Activated CD4-positive, alpha-beta T cell treated with anti-CD3 and anti-CD28 coated beads, Interleukin-2, amount 50 U/mL, for 1 hour (primary cell): ENCODE data around the gene C2orf68.
"Not testable (repeated sequence)": the region's sequence is repeated elsewhere in the genome, so short reads cannot be mapped to it uniquely, and the experiment has no call there.

Experiments
- DNase-seq: peaks from one replicate; pipeline ENCODE4 v3.0.0-alpha.2; 2020

C2orf68 gene

DNA sequence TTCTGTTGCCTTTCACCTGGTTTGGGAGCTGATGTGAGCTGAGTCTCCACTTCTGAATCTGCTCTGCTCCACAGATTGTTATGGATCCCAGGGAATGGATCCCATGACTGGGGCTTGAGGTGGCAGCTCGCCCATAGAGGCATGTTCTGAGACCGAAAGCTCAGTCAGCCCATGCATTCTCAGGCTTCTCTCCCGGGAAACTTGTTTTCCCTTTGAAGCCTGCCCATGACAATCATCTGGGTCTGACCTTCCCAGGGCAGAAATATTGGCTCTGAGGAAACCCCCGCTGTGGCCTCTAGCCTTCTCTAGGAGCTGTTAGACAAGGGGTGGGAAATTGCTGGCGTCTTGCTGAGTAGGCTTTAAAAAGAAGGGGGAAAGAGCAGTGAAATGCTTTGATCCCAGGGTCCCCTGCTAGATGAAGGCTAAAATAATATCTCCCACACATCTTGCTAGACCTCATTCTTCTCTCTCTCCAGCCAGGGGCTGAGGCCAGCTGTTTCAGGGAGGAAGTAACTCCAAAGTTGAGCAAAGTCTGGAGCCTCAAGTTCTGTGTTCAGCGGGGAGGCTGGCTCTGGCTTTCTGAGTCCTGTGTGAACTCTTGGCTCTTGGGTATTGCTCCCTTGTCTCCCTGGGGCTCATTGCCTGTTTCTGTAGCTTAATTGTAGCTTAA is 32.5 kb downstream of the C2orf68 start:
- no peak for DNase-seq

DNA sequence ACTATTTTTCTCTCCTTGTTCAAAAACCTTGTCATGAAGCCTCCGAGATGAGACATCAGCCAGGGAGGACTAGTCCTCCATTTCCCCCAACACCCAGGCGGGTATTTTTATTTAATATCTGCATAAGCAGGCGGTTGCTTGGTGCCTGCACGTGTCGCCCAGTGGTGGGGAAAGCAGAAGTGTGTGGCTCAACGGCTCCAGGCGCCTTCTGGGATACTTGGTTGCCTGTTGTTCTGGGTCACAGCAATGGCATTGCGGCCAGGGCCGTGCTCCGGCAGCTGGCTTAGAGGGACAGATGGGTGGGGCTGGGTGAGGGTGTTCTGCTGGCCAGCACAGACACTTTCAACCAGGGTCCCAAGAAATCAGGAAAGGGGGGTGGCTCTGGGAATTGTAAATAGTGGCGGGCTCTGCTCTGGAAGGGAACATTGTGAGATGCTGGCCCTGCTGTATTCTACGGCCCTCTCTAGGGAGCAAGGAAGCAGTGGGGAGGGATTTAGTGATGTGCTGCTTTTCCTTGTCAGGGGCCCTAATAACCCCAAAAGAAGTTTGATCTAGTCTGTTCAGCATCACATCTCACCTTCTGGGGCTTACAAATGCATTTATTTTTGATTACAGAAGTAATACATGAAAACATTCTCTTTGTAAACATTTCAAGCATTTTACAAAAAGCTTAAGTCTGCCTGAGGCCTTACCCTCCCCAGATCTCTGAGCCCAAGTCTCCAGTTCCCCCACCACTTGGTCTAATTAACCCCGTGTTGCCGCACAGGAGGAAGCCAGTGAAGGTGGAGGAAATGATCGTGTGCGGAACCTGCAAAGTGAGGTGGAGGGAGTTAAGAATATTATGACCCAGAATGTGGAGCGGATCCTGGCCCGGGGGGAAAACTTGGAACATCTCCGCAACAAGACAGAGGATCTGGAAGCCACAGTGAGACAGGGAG is 33.4 kb downstream of the C2orf68 start:
- DNase-seq = no peak

- DNase-seq = peak; percentile 58
These were observed 34.3 kb downstream of the C2orf68 start, which contains the start of gene VAMP8 for GRCh38 chr2:85577386-85578242. VAMP8 (plus strand) TSS chr2:85577586; CDS start chr2:85577647, 61 bp downstream.

DNA sequence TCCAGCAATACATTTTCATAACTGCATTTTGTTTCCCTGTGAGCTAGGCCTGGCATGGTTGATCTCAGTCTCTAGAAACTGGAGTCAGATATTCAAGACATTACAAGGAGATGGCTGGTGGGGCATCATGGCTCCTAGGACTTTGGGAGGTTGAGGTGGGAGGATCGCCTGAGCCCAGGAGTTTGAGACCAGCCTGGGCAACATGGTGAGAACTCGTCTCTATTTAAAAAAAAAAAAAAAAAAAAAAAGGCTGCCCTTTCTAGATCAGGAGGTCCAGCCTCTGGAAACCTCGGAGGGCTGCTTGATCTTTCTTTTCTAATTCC is 34.8 kb downstream of the C2orf68 start:
- no peak for DNase-seq

- DNase-seq = no peak
These were observed 36.1 kb downstream of the C2orf68 start for GRCh38 chr2:85575739-85576138.

- no peak for DNase-seq
These were observed 45.6 kb downstream of the C2orf68 start for GRCh38 chr2:85566265-85566664.

DNA sequence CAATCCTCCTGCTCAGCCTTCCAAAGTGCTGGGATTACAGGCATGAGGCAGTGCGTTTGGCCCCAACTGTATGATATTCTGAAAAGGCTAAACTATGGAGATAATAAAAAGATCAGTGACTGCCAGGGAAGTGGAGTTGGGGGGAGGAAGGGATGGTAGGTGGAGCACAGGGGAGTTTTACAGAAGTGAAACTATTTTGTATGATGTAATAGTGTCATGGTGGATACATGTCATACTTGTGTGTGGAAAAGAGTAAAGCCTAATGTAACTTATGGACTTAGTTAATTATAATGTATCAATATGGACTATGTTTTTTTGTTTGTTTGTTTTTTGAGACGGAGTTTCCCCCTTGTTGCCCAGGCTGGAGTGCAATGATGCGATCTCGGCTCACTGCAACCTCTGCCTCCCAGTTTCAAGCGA is 47.7 kb downstream of the C2orf68 start:
- no peak for DNase-seq

- DNase-seq = peak; percentile 94
These were observed 50.3 kb downstream of the C2orf68 start, which contains the start of gene GGCX for GRCh38 chr2:85561280-85562212. GGCX (minus strand) TSS chr2:85561493; CDS start chr2:85561428, 65 bp downstream.

DNA sequence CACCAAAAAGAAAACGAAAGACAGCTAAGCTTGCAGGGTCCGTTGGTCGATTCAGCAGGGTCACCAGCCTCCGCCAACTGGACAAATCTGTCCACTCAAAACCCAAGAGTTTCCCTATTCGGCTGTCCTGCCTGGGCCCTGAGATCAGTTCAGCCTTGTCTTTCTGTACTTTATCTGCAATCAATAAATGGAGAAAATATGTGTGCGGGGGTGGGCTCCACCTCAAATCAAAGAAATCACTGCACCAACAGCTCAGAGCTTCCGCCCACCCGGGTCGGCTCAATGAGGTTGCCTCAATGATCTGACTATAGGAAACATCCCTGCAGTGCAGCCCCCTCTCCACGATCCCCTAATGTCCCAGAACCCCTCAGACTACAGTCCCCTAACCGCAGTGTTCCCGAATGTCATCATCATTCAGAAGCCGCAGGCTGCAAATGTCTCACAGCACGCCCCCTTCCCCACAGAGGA is 51.0 kb downstream of the C2orf68 start:
- DNase-seq = no peak

DNA sequence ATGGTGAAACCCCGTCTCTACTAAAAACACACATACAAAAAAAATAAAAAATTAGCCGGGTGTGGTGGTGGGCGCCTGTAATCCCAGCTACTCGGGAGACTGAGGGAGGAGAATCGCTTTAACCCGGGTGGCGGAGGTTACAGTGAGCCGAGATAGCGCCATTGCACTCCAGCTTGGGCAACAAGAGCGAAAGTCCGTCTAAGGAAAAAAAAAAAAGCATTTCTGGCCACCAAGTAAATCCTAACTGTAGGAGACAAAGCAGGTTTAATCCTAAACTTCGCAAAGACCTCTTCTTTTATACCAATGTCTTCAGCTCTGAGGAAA is 51.5 kb downstream of the C2orf68 start:
- not testable (repeated sequence) for DNase-seq

- DNase-seq = no peak
These were observed 53.7 kb downstream of the C2orf68 start for GRCh38 chr2:85558160-85558559.

DNA sequence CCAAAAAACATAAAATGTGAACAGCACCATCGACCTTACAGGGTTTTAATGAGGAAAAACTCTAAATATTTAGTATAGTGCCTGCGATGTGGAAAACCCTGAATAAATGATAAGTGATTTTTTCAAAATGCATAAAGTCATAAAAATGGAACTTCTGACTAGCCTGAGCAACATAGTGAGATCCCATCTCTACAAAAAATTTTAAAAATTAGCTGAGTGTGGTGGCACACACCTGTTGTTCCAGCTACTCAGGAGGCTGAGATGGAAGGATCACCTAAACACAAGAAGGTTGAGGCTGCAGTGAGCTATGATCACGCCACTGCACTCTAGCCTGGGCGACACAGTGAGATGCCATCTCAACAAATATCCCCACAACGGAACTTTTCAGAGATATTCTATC is 54.7 kb downstream of the C2orf68 start:
- DNase-seq = no peak
